Lower lobe of right lung (tissue), 2 donors: ENCODE results near the gene NFIB. TPM values are rescaled to one million over a fixed set of nuclear protein-coding genes. Genes with fewer than 3 reads are reported as not detected.
A peak's percentile ranks its signal among the peaks of the same experiment; 100 is the strongest.

Experiments used
- ATAC-seq, 2 donors: fragments of 200-7000 bp; cut with Tn5 transposase; one replicate each; pipeline ENCODE4 v1.9.1; 2020 to 2022; ENCODE audit warnings: mild to moderate bottlenecking in 2 of 2, moderate library complexity in 2 of 2
- DNase-seq: peaks from one replicate; pipeline ENCODE4 v3.0.0-alpha.2; 2020
- H3K27ac ChIP-seq: fragments of 200-600 bp; one replicate; pipeline ENCODE4 v1.8.0; 2022
- H3K27me3 ChIP-seq: fragments of 200-600 bp; one replicate; pipeline ENCODE4 v1.8.0; 2022; ENCODE audit warnings: low read depth
- H3K36me3 ChIP-seq: fragments of 200-600 bp; one replicate; pipeline ENCODE4 v1.8.0; 2022; ENCODE audit warnings: mild to moderate bottlenecking
- H3K4me1 ChIP-seq: fragments of 200-600 bp; one replicate; pipeline ENCODE4 v1.8.0; 2022
- H3K4me3 ChIP-seq: fragments of 200-600 bp; one replicate; pipeline ENCODE4 v1.8.0; 2022; ENCODE audit warnings: mild to moderate bottlenecking
- H3K9me3 ChIP-seq: fragments of 200-600 bp; one replicate; pipeline ENCODE4 v1.8.0; 2022
- CTCF ChIP-seq: fragments of 200-600 bp; IDR thresholded peaks from one replicate; pipeline ENCODE4 v1.8.0; 2022; ENCODE audit warnings: antibody characterized with exemption, mild to moderate bottlenecking
- intact Hi-C: fragments of 100-400 bp; cut with DNase I; formaldehyde crosslinking; loops from one replicate; pipeline ENCODE4 v1.11.0; 2022
- total RNA-seq: library from RNA; stranded (reverse); fragmentation: NEBNext Ultra II Directional; extraction: Animal tissue kit (Norgen Biotek cat#: 25700); gene quantifications from one replicate; pipeline ENCODE4 v1.2.1, GENCODE V29; 2021
- donor health status: DM: no; HTN: yes; CAD: no; lungs with severe emphysema.

Gene NFIB
- total RNA-seq, 1 donor from 2014 or later: 97.7 TPM

- H3K9me3 ChIP-seq: no peaks in the 10 kb centered on the region
- peak; percentile 49 to 60 for ATAC-seq
- H3K4me3 ChIP-seq: peak overlapping the region; percentile 51
- no peak for TF ChIP-seq CTCF
- H3K36me3 ChIP-seq: no peaks in the 10 kb centered on the region
- no peak for DNase-seq
- H3K4me1 ChIP-seq: peaks cover 21% of the 10 kb centered on the region
- H3K27me3 ChIP-seq: peaks cover 61% of the 10 kb centered on the region
- intact Hi-C loops: no loop called here
- H3K27ac ChIP-seq: peak overlapping the region; percentile 86
Observed at GRCh38 chr9:14347406-14348122, 33.6 kb upstream of the NFIB start.

DNA sequence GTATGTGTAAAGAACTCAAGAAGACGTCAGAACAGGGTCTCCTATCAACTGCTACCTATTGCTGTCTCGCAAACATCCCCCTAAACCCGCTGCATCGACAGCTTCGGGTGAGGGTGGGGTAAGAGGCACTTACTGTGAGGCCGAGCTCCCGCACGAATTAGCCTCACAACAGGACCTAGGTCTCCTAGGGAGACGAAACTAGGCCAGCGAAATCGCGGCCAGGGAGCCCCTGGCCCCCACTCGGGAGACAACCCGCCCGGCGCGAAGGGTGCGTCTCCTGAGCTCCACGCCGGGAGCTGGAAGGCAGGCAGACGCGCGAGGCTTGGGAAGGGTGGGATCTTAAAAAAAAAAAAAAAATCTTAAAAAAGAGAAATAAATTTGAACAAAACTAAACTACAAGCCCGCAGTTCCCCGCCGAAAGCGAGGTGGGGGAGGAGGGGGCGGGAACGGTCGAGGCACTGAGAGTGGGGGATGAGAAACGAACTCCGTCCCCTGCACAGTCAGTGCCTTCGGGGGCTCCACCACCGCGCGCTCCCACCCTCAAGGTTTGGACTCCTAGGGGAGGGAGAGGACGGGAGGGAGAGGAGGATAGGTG lies 33.0 kb upstream of the NFIB start:
- intact Hi-C loops: no loop called here
- H3K4me3 ChIP-seq: peak overlapping the region; percentile 51
- TF ChIP-seq CTCF: no peak

GRCh38 chr9:14346231-14346791 lies 32.4 kb upstream of the NFIB start:
- ATAC-seq: peak in 1 of 2 donors; percentile 6
- DNase-seq: no peak
- Histone ChIP-seq H3K4me3 (peak overlapping the region; percentile 51), H3K9me3 (no peaks in the 10 kb centered on the region), H3K4me1 (peaks cover 19% of the 10 kb centered on the region), H3K27me3 (peaks cover 59% of the 10 kb centered on the region), H3K27ac (peak overlapping the region; percentile 86), H3K36me3 (no peaks in the 10 kb centered on the region)
- intact Hi-C loops: no loop called here
- no peak for TF ChIP-seq CTCF

More for the DNA sequence above, 33.0 kb upstream of the NFIB start:
- peaks cover 61% of the 10 kb centered on the region for H3K27me3 ChIP-seq
- H3K9me3 ChIP-seq: no peaks in the 10 kb centered on the region
- peak overlapping the region; percentile 86 for H3K27ac ChIP-seq
- DNase-seq (no peak), ATAC-seq (peak in 1 of 2 donors; percentile 19)
- no peaks in the 10 kb centered on the region for H3K36me3 ChIP-seq
- peaks cover 16% of the 10 kb centered on the region for H3K4me1 ChIP-seq

GRCh38 chr9:14345354-14346230 lies 31.7 kb upstream of the NFIB start:
- ATAC-seq (no peak), DNase-seq (no peak)
- no peaks in the 10 kb centered on the region for H3K9me3 ChIP-seq
- no peak for TF ChIP-seq CTCF
- H3K27ac ChIP-seq: peak overlapping the region; percentile 86
- intact Hi-C loops: no loop called here
- no peaks in the 10 kb centered on the region for H3K36me3 ChIP-seq
- H3K4me3 ChIP-seq: peak overlapping the region; percentile 51
- H3K27me3 ChIP-seq: peaks cover 52% of the 10 kb centered on the region
- H3K4me1 ChIP-seq: peaks cover 18% of the 10 kb centered on the region

DNA sequence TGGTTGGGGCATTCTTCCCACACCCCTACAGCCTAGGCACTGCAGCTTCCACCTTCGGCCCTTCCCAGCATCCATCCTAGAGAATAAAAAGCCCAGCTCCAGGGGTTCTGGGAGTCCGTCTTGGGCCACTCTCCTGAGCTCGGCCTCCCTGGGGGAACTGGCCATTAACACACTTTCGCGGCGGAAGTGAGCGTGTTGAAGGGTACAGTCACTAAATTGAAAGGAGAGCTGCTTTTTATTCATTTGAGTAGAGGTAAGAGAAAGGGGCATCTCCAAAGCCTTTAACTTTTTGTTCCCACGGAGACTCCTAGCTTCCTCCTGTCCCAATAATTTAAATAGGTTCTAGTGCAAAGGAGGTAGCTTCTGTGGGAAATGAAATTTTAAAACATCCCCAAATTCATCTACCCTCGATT lies 31.0 kb upstream of the NFIB start:
- Histone ChIP-seq H3K36me3 (no peaks in the 10 kb centered on the region), H3K4me3 (no peak overlapping the region)
- intact Hi-C loops: no loop called here

More for the DNA sequence above, 31.0 kb upstream of the NFIB start:
- ATAC-seq (no peak), DNase-seq (no peak)
- Histone ChIP-seq H3K4me1 (peaks cover 15% of the 10 kb centered on the region), H3K27me3 (peaks cover 46% of the 10 kb centered on the region), H3K9me3 (no peaks in the 10 kb centered on the region), H3K27ac (no peak overlapping the region)
- TF ChIP-seq CTCF: no peak
